ENCODE results near the gene KIF13A.
"Not testable (repeated sequence)": the region's sequence is repeated elsewhere in the genome, so short reads cannot be mapped to it uniquely, and the experiment has no call there.

Gene KIF13A

DNA sequence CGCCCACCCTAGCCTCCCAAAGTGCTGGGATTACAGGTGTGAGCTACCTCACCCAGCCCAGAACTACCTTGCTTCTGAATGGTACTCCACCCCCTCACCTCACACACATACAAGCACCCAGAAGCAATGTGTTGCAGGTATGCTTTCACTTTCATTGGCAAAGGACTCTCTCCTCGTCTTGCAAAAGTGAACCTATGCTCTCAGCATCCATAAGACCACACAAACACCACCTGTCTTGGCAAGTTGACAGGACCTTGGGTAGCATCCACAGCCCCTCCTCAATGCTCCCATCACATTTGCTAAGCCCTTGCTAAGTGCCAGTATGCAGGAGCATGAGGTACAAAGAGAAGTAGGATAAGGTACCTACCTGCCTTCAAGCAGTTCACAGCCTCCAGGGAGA lies 3.7 kb downstream of the KIF13A start:
- no peak overlapping the region for H3K4me3 ChIP-seq (ENCODE audit: low read depth, low read length)
- H3K27me3 ChIP-seq = peaks cover 38% of the 10 kb centered on the region
- H3K36me3 ChIP-seq = no peaks in the 10 kb centered on the region
- TF ChIP-seq, protein P1, sequence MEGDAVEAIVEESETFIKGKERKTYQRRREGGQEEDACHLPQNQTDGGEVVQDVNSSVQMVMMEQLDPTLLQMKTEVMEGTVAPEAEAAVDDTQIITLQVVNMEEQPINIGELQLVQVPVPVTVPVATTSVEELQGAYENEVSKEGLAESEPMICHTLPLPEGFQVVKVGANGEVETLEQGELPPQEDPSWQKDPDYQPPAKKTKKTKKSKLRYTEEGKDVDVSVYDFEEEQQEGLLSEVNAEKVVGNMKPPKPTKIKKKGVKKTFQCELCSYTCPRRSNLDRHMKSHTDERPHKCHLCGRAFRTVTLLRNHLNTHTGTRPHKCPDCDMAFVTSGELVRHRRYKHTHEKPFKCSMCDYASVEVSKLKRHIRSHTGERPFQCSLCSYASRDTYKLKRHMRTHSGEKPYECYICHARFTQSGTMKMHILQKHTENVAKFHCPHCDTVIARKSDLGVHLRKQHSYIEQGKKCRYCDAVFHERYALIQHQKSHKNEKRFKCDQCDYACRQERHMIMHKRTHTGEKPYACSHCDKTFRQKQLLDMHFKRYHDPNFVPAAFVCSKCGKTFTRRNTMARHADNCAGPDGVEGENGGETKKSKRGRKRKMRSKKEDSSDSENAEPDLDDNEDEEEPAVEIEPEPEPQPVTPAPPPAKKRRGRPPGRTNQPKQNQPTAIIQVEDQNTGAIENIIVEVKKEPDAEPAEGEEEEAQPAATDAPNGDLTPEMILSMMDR (IDR thresholded peaks at IDR 0.05; ENCODE audit: low read depth, low read length) = no peak
- no peak for DNase-seq
- no peaks in the 10 kb centered on the region for H3K9me3 ChIP-seq
- no peaks in the 10 kb centered on the region for H3K4me1 ChIP-seq

DNA sequence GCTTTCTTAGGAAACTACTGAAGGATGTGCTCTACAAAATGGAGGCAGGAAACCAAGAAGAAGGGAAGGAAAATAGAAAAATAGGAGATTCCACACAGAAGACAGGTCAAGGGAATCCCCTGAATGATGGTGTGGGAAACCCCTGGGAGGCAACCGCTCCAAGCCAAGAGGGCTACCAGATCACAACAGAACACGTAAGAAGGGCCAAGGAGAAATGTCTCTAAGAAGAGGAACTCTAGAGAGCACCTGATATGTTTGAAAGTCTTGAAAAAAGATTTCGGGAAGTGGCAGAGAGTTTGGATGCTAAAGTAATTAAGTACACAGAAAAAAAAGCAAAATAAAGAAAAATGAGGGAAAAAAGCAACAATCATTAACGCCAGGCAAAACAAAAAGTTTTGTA lies 7.1 kb downstream of the KIF13A start:
- no peaks in the 10 kb centered on the region for H3K4me1 ChIP-seq
- H3K27me3 ChIP-seq = peaks cover 10% of the 10 kb centered on the region; the same call in 1 of the 2 replicates
- DNase-seq = no peak
- H3K4me3 ChIP-seq (ENCODE audit: low read depth, low read length) = no peak overlapping the region
- TF ChIP-seq, protein P1 (IDR thresholded peaks at IDR 0.05; ENCODE audit: low read depth, low read length) = no peak
- H3K9me3 ChIP-seq = no peaks in the 10 kb centered on the region
- H3K36me3 ChIP-seq = no peaks in the 10 kb centered on the region

DNA sequence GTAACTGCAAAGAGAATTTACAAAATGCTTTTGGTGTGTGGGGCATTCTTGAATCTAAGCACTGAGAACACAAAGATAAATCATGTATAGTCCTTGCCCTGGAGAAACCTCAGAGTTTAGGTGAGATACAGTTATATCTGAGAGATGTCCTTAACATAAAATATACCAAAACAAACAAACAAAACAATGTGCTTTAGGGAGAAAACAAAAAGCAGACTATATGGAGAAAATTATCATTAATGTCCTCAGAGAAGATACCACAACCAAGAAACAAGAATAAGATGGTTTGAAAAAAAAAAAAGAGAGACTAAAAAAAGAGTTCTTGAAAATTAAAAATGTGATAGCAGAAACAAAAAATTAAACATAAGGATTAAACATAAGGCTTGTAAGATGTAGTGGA lies 8.0 kb downstream of the KIF13A start:
- Histone ChIP-seq H3K4me3 (ENCODE audit: low read depth, low read length) (no peak overlapping the region), H3K36me3 (no peaks in the 10 kb centered on the region), H3K9me3 (no peaks in the 10 kb centered on the region), H3K27me3 (0 out of 2 replicates have a peak, but pooled peaks cover 3% of the 10 kb centered on the region), H3K4me1 (no peaks in the 10 kb centered on the region)
- TF ChIP-seq, protein P1 (IDR thresholded peaks at IDR 0.05; ENCODE audit: low read depth, low read length) = no peak
- DNase-seq = no peak

DNA sequence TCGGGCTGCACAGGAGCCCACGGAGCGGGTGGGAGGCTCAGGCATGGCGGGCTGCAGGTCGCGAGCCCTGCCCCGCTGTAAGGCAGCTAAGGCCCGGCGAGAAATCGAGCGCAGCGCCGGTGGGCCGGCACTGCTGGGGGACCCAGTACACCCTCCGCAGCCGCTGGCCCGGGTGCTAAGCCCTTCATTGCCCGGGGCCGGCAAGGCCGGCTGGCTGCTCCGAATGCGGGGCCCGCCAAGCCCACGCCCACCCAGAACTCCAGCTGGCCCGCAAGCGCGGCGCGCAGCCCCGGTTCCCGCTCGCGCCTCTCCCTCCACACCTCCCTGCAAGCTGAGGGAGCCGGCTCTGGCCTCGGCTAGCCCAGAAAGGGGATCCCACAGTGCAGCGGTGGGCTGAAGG lies 11.2 kb downstream of the KIF13A start:
- H3K27me3 ChIP-seq; H3K4me1 ChIP-seq; H3K9me3 ChIP-seq; H3K36me3 ChIP-seq; DNase-seq; H3K4me3 ChIP-seq (ENCODE audit: low read depth, low read length): not testable (repeated sequence)

DNA sequence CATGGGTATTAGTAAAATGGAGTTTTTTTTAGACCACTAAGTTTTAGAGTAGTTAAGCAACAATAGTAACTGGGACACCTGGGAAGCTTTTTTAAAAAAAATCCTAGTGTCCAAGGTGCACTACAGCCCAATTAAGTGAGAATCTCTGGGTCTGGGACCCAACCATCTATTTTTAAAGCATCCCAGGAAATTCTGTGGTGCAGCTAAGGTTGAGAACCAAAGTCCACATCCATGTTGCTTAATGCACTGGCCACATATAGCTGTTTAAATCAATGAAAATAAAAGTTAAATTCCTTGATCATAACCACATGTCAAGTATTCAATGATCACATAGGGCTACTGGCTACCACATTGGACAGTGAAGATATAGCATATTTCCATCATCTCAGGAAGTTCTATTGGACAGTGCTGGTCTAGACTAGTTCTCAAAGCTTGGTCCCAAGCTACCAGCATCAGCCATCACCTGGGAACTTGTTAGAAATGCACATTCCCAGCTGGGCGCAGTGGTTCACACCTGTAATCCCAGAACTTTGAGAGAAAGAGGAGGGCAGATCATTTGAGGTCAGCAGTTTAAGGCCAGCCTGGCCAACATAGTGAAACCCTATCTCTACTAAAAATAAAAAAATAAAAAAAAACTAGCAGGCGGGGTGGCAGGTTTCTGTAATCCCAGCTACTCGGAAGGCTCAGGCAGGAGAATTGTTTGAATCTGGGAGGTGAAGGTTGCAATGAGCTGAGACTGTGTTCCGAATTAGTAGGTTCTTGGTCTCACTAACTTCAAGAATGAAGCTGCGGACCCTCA lies 12.7 kb downstream of the KIF13A start:
- no peak overlapping the region for H3K4me3 ChIP-seq (ENCODE audit: low read depth, low read length)
- no peaks in the 10 kb centered on the region for H3K36me3 ChIP-seq
- DNase-seq = no peak
- no peaks in the 10 kb centered on the region for H3K4me1 ChIP-seq
- no peaks in the 10 kb centered on the region for H3K27me3 ChIP-seq
- TF ChIP-seq, protein P1 (IDR thresholded peaks at IDR 0.05; ENCODE audit: low read depth, low read length) = no peak
- no peaks in the 10 kb centered on the region for H3K9me3 ChIP-seq

DNA sequence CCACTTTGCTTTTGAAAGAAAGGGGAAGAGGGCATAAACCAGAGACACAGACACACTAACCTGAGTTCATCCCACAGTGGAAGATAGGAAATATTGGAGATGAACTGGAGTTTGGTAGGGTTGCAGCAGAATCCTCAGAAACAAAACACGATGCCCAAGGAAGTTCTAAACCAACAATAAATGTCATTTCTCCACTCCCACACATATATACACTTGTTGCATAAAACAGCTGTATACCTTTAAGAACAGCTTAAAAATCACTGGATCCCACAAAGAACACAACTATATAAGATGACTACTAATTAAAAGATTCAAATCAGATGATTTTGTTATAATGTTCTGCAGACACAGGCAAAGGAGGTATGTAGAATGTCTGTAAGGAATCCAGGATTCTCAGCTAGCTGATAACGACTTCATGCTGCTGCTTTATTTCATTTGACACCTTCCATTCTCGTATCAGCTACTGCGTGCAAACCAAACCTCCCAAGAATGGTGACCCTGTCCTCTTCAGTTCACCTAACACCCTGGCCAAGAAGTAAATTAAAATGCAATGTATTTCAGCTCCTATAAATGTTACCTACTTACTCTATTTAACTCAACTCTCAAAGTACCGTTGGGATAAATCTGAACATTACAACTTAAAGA lies 14.3 kb downstream of the KIF13A start:
- no peak for DNase-seq
- Histone ChIP-seq H3K4me1 (no peaks in the 10 kb centered on the region), H3K27me3 (no peaks in the 10 kb centered on the region), H3K36me3 (no peaks in the 10 kb centered on the region), H3K9me3 (no peaks in the 10 kb centered on the region), H3K4me3 (ENCODE audit: low read depth, low read length) (no peak overlapping the region)
- TF ChIP-seq, protein P1 (IDR thresholded peaks at IDR 0.05; ENCODE audit: low read depth, low read length) = no peak
